GM19463 (cell line): ENCODE data around the gene SCGB3A2.
"Not testable (repeated sequence)": the region's sequence is repeated elsewhere in the genome, so short reads cannot be mapped to it uniquely, and the experiment has no call there.

Source experiments
- ATAC-seq: cut with Tn5 transposase; IDR thresholded peaks from one replicate; pipeline ENCODE4 v1.9.1; 2021; ENCODE audit warnings: mild to moderate bottlenecking, moderate library complexity; ENCODE audit not compliant: unreplicated experiment

The SCGB3A2 gene

DNA sequence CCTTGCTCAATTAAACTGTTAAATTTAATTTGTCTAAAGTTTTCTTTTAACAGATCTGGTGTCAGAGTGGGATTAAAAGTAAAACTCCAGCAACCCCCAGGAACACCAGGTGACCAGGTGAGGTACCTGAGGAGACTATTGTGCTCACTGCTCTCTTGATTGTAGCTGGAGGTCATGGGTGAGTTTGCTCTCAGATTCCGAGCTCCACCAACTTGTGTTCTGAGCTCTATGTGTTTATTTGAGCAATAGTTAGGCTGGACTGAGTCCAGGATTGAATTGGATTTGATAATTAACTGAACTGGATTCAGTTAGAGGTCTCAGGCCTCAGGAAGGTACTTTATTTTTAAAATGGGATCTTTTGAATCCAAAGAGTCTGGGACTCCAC lies 17.9 kb upstream of the SCGB3A2 start:
- ATAC-seq: no peak

DNA sequence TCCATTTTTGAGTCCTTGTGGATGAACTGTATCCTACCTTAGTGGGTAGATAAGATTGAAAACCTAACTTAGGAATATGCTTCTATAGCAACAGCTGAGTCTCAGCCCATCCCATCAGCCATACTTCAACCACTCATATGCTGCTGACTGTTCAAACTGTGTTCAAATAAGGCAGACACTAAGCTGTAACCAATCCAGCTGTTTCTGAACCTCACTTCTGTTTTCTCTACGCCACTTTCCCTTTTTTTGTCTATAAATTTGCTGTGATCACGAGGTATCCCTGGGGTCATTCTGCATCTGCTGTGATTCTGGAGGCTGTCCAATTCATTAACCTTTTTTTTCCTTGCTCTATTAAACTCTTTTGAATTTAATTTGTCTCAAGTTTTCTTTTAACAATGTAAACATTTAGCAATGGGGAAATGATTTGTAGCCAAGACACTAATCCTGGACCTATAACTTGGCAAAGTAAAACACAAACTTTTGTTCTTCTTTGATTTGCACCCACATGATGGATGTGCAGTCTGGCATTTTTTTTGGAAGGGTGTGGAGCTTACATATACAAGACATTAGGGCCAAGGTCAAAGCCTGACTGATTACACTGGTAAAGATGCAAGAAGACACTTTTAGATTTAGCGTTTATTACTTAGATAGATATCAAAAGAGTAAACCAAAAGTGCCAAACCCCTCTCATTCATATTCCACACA lies 14.9 kb upstream of the SCGB3A2 start:
- ATAC-seq: no peak

DNA sequence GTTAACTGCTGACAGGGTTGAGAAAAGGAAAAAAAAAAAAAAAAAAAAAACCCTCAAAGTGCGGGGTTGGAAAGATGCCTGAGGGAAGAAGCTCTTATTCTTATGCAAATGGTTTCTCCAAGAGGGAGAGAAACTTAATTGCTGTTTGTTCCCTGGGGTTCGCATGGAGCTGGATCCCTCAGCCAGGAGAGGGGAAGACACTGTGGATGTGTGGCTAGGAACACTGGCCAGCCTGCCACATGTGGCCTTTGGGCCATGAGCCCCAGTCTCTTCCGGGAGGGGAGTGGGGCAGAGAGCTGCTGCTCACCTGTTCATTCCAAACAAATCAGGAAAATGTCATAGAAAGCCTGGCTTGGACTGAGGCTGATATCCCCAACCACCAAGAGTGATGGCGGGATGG lies 9.4 kb upstream of the SCGB3A2 start:
- no peak for ATAC-seq

DNA sequence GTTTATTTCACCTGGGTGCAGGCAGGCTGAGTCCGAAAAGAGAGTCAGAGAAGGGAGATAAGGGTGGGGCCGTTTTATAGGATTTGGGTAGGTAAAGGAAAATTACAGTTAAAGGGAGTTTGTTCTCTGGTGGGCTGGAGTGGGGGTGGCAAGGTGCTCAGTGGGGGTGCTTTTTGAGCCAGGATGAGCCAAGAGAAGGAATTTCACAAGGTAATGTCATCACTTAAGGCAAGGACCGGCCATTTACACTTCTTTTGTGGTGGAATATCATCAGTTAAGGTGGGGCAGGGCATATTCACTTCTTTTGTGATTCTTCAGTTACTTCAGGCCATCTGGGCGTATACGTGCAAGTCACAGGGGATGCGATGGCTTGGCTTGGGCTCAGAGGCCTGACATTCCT lies 8.6 kb upstream of the SCGB3A2 start:
- not testable (repeated sequence) for ATAC-seq

DNA sequence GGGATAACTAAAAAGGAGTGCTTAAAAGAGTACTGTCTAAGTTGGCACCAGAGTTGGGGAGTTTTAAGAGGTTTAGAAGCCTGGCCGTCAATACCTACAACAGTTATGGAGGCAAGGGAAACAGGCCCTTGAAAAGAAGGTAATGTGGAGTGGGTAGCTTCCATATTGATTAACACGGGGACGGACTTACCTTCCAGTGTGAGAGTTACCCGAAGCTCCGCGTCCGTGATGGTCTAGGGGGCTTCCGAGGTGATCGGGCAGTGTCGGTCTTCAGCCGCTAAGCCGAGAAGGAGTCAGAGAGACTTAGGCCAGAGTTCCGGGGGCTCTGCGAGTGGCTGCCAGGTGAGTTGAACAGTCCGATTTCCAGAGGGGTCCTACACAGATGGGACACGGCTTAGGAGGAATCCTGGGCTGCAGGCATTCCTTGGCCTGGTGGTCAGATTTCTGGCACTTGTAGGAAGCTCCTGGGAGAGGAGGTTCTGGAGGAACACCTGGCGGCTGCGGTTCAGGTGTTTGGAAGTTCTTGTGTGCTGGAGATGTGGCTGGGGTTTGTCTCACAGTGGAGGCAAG lies 6.4 kb upstream of the SCGB3A2 start:
- ATAC-seq: not testable (repeated sequence)

DNA sequence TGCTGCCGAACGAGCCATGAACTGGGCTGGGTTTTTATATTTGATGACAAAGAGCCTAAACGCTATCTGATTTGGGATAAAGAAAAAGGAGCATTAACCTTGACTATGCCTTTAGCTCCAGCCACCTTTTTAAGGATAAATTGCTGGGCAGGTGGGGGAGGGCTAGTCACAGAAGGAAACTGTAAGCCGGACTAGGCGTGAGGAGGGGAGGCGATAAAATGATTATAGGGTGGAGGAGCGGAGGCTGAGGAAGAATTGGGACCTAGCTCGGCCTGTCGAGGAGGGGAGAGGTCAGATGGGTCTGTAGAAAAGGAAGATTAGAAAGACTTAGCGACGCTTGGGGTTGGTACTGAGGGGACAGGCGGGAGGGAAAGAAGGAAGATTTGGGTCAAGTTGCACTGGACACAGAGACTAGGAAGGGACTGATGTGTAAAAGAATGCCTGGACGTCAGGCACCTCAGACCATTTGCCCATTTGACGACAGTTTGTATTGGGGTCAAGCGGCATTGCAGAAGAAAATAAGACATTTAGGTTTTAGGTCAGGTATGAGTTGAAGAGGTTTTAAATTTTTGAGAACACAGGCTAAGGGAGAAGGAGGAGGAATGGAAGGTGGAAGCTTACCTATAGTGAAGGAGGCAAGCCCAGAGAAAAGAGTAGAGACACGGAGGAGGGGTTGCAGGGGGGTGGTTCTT lies 5.6 kb upstream of the SCGB3A2 start:
- ATAC-seq: not testable (repeated sequence)

DNA sequence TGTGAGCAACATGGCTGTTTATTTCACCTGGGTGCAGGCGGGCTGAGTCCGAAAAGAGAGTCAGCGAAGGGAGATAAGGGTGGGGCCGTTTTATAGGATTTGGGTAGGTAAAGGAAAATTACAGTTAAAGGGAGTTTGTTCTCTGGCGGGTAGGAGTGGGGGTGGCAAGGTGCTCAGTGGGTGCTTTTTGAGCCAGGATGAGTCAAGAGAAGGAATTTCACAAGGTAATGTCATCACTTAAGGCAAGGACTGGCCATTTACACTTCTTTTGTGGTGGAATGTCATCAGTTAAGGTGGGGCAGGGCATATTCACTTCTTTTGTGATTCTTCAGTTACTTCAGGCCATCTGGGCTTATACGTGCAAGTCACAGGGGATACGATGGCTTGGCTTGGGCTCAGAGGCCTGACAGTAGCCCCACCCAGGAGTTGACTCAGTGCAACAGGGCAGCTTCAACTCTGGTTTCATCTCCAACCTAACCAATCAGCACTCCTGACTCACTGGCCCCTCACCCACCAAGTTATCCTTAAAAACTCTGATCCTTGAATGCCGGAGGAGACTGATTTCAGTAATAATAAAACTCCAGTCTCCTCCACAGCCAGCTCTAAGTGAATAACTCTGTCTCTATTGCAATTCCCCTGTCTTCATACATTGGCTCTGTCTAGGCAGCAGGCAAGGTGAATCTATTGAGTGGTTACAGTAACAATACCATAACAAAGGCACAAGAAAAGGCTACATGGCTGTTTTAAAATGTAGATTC lies 4.2 kb upstream of the SCGB3A2 start:
- not testable (repeated sequence) for ATAC-seq

DNA sequence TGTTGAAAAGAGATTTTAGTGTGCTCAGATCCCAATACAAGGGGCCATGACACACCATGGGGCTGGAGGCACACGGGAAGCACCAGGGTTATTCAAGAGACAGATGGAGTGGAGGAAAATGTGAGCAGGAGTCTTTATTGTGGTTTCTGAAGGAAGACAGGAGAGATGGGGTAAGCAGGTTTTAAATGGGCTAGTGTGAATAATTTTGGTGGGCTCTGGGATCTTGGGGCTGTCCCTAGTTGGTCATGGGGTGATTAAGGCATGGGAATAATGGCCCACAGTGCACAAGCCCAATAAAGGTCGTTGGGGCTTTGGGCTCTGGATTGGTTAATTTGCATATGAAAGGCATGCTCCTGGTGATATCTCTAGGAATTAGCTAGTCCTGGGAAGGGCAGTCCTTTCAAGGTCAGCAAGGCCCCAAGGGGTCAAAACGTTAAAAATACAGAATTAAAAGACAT lies 3.6 kb upstream of the SCGB3A2 start:
- ATAC-seq: no peak

DNA sequence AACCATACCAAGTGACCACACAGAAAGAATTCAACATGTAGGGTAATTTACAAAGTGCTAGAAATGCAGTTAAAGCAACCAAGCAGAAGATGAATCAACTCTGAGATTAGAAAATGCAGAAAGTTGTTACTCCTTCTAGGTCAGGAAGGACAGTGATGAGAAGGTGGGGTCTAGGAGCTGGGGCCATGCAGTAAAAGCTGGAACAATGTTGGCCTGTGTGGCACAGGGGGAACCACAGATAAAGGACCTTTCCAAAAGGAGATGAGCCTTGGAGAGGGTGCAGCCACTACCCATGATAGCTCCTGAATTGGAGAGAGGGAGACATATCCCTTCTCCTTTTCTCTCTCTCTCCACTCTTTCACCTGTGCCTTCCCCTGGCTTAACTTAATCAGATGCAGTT lies 2.4 kb upstream of the SCGB3A2 start:
- ATAC-seq: no peak

DNA sequence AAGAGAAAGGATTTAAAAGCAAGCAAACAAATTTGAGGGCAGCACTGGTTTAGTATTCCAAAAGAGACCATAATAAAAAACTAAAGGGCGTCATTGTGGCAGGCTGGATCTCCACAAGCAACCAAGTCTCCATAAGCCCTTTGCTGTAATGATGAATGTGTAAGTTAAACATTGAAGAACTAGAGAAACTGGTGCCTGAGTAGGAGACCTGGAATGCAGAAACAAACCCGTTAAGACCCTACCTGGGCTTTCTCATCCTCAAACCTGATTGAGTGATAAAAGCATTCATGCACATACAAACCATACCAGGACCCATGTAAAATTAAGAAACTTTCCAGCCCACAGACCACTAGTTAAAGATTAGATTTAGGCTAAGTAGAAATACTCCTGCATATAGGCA lies 1.9 kb upstream of the SCGB3A2 start:
- no peak for ATAC-seq

DNA sequence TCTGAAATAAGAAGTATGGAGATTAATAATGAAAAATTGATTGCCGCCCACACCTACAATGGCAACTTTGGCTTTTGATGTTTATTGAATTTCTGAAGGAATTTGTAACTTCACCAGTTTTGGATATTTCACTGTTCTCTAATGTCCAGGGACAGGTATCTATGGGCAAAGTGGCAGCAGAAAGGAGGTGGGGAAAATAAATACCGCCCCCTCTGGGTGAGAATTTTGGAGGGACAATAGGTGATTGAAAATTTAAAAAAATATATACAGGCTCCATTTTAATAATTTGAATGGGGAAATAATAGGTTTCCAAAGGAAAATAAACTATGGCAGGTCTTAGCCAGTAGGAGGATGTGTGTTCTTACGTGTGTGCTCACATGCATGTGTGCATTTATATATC lies 1.3 kb downstream of the SCGB3A2 start:
- ATAC-seq: no peak

DNA sequence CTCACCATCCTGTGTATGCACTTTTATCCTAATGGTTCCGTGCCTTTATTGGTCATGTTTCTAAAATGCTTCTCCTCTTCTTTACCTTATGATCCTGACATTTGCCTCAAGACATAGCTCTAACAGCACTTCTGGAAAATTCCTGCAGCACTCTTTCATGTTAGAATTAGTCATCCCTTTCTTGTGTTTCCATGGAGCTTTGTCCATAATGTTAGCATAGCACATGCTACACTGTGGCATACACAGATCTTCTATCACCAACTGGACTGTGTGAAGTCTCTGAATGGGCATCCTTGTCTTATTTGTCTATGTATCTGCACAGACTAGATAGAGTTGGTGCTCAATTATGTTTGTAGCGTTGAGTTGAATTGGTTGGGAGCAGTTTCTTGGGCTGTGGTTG lies 2.0 kb downstream of the SCGB3A2 start:
- no peak for ATAC-seq

DNA sequence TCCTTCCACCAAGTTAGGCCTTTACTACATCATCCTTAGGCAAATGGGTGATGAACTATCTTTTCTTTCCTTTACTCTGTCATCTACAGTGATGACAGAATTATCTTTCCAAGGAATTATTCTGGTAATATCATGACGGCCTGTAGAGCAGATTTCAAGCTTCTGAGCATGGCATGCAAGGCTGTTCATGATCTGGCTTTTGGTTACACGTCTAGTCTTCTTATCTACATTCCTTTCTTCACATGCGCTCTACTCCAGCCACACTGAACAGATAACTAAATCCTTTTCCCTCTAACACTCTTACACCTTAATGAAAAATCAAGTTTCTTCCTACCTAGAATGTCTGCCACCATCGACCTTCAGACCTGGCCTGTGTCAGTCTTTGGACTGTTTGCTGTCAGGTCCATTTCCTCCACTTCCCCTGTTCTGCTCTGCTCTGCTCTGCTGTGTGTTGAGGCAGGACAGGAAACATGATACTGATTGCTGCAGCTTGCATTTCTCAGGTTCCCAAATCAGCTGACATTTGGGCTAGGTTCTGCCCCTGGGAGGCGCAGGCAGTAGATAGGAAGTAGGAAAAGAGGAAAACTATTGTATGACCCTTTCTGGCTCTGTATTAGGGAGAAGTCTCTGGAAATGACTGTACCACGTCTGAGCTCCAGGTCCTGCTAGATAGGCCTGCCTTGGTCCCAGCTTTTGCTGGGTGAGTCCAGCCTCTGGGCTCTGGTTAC lies 4.2 kb downstream of the SCGB3A2 start:
- no peak for ATAC-seq

DNA sequence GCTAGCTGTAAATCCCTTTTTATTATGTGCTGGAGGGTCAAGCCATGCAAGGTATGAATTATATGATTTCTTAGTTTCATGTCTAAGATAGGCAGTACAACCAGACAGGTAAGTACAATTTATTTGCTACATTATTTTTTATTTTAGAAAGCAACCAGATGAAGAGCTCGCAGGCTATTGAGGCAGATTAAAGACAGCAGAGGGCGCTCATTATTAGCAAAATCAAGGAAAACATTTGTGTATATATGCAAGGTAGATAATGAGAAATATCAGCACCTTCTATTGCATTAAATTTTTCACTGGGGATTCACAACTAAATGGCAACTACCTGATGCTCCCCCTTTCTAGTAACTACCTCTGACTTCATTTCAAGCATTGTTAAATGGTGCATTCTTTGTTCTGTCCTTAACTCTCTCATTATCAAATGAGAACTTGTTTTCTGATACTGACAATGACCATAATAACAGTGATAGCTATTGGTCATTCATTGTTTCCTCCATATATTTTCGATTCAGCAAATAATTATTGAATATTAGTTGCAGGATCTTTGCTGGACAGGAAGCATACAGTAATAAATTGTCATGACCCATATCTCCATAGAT lies 8.6 kb downstream of the SCGB3A2 start:
- ATAC-seq: no peak

DNA sequence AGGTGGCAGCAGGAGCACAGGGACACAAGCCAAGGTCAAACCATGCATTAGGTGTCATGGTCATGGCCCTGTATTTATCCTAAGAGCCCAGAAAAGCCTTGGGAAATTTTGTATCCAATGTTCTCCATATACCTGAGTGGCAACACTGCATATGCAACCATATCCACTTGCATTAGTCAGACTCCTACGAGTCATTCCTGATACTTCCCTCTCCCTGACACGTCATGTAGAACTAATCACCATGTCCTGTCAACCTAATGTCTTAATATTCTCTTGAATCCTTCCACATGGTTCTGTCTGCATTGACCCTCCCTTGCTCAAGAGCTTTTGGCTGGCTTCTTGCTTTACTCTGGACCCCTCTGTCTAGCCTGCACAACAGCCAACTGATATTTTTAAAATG lies 9.4 kb downstream of the SCGB3A2 start:
- ATAC-seq: no peak

DNA sequence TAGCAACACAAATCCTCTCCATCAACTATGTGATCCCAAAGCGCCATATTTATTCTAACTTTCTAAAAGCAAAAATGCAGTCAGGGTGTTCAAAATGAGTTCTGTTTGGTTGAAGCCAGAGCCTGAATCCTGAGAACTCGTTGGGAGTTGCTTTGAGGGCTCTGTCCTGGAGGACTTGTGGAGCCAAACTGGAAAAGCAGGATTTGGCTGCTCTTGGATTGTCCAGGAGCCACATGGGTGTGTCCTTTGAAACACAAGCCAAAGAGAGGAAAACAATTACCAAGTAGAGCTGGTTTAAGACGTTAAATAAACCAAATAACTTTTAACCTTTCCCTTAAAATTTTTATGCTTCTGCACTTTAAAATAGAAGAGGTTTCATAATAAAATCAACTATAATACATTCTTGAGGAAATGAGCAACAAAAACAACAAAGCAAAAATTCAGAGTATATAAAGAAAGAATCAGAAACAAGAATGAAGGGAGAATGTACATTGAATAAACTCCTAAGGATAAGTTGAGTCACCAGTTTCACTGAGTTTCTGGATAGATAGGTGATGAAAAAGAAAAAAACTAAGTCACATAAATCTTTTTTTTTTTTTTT lies 14.3 kb downstream of the SCGB3A2 start:
- no peak for ATAC-seq

DNA sequence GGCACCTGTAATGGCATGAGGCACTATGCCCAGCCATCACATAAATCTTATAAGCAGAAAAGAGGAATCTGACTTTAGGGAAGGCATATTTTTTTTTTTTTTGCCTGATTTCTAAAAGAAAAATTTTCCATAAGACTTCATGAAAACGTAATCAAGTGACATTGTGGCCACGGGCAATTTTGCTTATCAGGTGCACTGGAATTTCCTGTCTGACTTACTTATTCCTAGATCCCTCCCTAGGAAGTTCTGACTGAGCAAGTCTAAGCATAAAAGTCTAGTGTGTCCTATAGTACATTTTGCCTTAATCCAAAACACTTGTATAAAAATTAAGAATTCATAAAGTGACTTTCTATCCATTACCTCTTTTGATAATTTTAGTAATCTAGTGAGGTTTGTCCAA lies 15.3 kb downstream of the SCGB3A2 start:
- ATAC-seq: no peak

DNA sequence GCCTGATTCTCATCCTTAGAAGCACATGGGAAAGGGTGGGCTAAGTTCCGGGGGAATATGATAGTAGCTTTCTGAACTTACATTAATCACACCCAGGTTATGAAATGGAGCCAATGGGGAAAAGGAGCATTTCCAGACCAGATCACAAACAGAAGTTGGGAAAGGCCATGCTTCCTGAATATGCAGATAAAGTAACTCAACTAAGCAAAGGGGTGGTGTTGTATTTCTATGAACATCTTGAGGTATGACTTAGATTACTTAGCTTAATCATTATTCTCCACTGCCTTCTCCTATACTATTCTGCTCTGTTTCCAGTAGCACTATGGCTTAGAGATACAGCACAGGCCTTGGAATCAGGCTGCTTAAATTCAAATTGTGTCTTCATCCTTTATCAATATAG lies 17.4 kb downstream of the SCGB3A2 start:
- ATAC-seq: no peak

DNA sequence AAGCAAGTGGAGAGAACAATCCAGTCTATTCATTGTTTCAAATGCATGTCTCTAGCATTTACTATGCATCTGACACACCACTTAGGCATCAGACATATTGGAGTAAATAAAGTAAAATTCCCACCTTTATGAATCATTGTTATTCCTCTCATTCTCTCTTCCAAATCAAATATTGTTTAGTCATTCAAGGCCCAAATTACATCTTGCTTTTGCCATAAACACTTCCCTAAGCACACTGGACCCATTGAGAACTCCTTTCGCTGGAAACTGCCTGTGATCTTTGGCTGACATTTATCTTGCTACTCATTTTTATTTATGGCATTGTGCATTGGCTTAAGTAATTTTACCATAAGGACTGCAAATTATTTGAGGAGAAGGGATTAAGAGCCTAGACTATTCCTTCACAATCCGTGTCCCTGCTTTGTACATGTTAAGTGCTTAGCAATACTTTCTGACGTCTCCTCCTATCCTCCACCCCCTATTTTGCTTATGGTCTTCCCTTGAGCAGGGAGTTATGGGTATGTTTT lies 20.4 kb downstream of the SCGB3A2 start:
- ATAC-seq: no peak

DNA sequence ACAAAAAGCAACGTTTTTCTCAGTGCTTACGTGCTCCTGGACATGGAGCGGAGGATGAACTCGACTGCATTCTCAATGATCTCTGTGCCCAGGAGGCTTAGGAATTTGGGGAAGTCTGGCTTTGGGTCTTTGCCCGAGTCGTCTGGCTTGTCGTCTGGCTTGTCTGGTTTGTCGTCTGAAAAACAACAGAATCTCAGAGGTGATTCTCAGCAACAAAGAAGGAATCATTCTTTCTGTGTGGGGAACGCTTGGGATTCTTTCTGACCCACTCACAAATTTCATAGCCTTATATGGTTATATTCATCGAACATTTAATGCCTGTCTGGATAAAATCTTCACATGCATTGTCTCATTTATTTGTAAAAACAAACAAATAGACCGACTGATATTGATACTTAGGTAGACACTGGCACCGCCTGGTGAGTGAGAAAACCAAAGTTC lies 23.1 kb downstream of the SCGB3A2 start:
- ATAC-seq: no peak
